C4-2B (cell line): ENCODE data around the gene PLAAT1.

Experiments
- ZFX ChIP-seq: fragments of 450-650 bp; IDR thresholded peaks from 2 replicates; pipeline ENCODE4 v1.6.1; 2017
- TF ChIP-seq, protein P1 (sequence below): fragments of 450-650 bp; conservative IDR thresholded peaks from 2 replicates; pipeline ENCODE4 v1.5.1; 2017; ENCODE audit warnings: mild to moderate bottlenecking

DNA sequence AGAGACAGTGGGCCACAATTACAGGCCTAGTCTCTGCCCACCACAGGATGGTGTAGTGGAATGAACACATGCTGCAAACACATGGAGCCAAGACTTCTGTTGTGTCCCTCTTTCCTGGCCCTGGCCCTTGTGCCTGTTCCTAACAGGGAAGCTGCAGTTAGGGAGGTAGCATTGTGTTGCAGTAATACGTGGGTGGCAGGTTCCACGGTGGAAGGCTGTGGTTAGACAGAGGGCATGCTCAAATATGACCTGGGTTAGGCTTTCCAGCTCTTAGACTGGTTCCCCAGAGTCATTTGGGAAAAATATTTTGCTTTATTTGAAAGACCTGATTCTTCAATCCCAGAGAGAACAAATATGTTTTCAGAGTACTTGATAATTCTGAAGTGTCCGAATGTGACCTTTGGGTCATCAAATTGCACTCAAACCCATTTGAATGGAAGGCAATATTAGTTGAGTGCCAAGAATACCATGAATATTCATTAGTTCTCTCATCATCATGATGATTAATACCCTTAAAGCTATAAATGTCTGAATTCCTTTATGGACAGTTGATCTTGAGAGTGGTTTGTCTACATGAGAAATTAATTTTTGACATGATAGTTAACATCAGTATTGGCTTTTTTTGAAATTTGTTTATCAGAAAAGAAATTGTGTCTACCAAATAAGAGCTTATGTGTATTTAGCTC lies 28.5 kb downstream of the PLAAT1 start:
- TF ChIP-seq, protein P1, sequence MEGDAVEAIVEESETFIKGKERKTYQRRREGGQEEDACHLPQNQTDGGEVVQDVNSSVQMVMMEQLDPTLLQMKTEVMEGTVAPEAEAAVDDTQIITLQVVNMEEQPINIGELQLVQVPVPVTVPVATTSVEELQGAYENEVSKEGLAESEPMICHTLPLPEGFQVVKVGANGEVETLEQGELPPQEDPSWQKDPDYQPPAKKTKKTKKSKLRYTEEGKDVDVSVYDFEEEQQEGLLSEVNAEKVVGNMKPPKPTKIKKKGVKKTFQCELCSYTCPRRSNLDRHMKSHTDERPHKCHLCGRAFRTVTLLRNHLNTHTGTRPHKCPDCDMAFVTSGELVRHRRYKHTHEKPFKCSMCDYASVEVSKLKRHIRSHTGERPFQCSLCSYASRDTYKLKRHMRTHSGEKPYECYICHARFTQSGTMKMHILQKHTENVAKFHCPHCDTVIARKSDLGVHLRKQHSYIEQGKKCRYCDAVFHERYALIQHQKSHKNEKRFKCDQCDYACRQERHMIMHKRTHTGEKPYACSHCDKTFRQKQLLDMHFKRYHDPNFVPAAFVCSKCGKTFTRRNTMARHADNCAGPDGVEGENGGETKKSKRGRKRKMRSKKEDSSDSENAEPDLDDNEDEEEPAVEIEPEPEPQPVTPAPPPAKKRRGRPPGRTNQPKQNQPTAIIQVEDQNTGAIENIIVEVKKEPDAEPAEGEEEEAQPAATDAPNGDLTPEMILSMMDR = no peak
- no peak for TF ChIP-seq ZFX
